ENCODE data around the gene CTIF. TPM values are rescaled to one million over a fixed set of nuclear protein-coding genes. Genes with fewer than 3 reads are reported as not detected.

The CTIF gene
- total and polyA plus RNA-seq, 2 experiments from 2014 or later = 8.6 to 14.4 TPM

- H3K27ac ChIP-seq (ENCODE audit: low read depth) = no peak overlapping the region
- no peak overlapping the region for H3K4me3 ChIP-seq
- Mint-ChIP-seq H3K4me3 (no peak overlapping the region), H3K27me3 (ENCODE audit: insufficient read depth, low read depth, poor library complexity) (peaks cover 4% of the 10 kb centered on the region), H3K4me1 (no peaks in the 10 kb centered on the region), H3K36me3 (ENCODE audit: low read depth) (no peaks in the 10 kb centered on the region), H3K9me3 (no peaks in the 10 kb centered on the region), H3K27ac (no peak overlapping the region)
- ATAC-seq (no peak), DNase-seq (ENCODE audit: low spot score) (no peak)
- no peak for TF ChIP-seq ETS1 (IDR thresholded peaks at IDR 0.05)
- no peak for TF ChIP-seq CTCF (conservative IDR thresholded peaks at IDR 0.05; ENCODE audit: low read depth in 2 of 2)
- TF ChIP-seq ZNF331 (CRISPR knock-in tag; IDR thresholded peaks at IDR 0.05; ENCODE audit: low read depth) = no peak
- TF ChIP-seq CREB1 (CRISPR knock-in tag; IDR thresholded peaks at IDR 0.05; ENCODE audit: low read depth) = no peak
- no peak for TF ChIP-seq ZNF462 (CRISPR knock-in tag; IDR thresholded peaks at IDR 0.05)
- TF ChIP-seq, protein P1, sequence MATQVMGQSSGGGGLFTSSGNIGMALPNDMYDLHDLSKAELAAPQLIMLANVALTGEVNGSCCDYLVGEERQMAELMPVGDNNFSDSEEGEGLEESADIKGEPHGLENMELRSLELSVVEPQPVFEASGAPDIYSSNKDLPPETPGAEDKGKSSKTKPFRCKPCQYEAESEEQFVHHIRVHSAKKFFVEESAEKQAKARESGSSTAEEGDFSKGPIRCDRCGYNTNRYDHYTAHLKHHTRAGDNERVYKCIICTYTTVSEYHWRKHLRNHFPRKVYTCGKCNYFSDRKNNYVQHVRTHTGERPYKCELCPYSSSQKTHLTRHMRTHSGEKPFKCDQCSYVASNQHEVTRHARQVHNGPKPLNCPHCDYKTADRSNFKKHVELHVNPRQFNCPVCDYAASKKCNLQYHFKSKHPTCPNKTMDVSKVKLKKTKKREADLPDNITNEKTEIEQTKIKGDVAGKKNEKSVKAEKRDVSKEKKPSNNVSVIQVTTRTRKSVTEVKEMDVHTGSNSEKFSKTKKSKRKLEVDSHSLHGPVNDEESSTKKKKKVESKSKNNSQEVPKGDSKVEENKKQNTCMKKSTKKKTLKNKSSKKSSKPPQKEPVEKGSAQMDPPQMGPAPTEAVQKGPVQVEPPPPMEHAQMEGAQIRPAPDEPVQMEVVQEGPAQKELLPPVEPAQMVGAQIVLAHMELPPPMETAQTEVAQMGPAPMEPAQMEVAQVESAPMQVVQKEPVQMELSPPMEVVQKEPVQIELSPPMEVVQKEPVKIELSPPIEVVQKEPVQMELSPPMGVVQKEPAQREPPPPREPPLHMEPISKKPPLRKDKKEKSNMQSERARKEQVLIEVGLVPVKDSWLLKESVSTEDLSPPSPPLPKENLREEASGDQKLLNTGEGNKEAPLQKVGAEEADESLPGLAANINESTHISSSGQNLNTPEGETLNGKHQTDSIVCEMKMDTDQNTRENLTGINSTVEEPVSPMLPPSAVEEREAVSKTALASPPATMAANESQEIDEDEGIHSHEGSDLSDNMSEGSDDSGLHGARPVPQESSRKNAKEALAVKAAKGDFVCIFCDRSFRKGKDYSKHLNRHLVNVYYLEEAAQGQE (IDR thresholded peaks at IDR 0.05; ENCODE audit: unreplicated experiment) = no peak
- H2AFZ ChIP-seq = no peak overlapping the region
- H4K20me1 ChIP-seq (replicated peaks; ENCODE audit: insufficient read depth) = no peaks in the 10 kb centered on the region
- H3K4me1 ChIP-seq (ENCODE audit: insufficient read depth) = no peaks in the 10 kb centered on the region
- no peaks in the 10 kb centered on the region for H3K36me3 ChIP-seq (ENCODE audit: insufficient read depth)
- H3K27me3 ChIP-seq (ENCODE audit: insufficient read depth) = no peaks in the 10 kb centered on the region
- H3F3A ChIP-seq (replicated peaks; ENCODE audit: low read depth) = no peaks in the 10 kb centered on the region
- no peaks in the 10 kb centered on the region for H3K79me2 ChIP-seq (replicated peaks; ENCODE audit: insufficient read depth)
- H3K4me2 ChIP-seq = no peak overlapping the region
- no peaks in the 10 kb centered on the region for H3K9me2 ChIP-seq (ENCODE audit: insufficient read depth)
These were observed 186.1 kb downstream of the CTIF start for GRCh38 chr18:48724939-48725338.
